ENCODE results near the gene FAM221B.

FAM221B gene, protein sequence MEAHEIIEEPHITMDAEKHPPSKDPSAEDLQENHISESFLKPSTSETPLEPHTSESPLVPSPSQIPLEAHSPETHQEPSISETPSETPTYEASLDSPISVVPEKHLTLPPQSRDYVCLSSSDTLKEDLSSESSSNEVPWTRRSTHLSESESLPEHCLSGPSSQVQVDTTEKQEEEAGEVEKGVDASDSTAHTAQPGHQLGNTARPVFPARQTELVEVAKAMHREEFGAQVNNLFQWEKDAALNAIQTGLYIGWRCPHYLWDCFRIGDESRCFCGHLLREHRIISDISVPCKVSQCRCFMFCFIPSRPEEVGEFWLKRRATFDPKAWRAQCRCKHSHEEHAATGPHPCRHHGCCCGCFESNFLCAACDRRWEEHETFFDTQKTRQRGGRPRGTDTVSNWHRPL

DNA sequence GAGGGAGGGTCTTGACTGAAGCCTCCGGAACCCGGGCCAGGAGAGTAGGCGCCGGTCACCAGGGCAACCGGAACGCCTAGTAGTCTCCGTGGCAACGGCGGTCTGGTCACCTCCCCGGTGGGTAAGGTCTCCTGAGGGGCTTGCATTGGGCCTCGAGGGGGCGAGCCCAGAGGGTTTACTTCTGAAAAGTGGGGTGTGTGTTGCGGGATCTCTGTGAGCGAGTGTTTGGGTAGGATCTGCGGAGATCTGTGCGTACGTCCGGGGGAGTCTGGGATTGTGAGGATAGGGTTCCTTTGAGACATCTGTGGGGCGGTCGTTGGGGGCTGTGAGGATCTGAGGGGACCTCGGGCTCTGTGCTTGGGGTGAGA lies at the start of gene FAM221B:
TSS of gene FAM221B (minus strand) at position 17 of the 368 bp plus-strand sequence. CDS start 2,571 bp downstream, outside the sequence.
- no peak for DNase-seq (ENCODE audit: low read depth)

DNA sequence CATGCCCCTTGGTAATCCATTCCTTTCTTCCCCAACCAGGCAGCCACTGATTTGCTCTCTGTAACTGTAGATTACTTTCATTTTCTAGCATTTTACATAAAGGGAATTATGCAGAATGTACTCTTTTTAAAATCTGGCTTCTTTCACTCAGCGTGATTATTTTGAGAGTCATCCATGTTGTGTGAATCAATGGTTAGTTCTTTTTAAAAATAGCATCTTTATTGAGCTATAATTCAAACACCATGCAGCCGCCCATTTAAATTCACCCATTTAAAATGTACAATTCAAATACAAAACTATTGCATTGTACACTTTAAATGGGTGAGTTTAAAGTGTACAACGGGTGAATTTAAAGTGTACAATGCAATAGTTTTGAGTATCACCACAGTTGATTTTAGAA lies 44.0 kb upstream of the FAM221B start:
- DNase-seq (ENCODE audit: low read depth): no peak

DNA sequence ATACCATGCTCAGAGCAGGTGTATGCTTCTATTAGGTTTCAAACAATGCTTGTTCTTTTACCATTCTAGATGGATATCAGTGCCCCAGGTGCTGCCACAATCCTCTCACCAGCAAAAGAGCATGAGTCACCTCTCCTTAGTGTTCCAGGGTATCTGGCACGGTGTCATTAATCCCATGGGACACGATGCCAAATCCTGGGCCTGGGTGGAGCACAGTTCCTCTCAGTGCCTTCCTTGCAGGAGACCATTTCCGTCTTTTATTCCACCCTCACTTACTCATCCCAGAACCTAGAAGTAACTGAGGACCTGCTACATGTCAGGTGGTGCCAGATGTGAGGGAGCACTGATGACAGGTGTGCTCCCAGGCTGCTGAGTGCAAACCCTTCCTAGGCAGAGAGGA lies 43.0 kb upstream of the FAM221B start:
- no peak for DNase-seq (ENCODE audit: low read depth)

DNA sequence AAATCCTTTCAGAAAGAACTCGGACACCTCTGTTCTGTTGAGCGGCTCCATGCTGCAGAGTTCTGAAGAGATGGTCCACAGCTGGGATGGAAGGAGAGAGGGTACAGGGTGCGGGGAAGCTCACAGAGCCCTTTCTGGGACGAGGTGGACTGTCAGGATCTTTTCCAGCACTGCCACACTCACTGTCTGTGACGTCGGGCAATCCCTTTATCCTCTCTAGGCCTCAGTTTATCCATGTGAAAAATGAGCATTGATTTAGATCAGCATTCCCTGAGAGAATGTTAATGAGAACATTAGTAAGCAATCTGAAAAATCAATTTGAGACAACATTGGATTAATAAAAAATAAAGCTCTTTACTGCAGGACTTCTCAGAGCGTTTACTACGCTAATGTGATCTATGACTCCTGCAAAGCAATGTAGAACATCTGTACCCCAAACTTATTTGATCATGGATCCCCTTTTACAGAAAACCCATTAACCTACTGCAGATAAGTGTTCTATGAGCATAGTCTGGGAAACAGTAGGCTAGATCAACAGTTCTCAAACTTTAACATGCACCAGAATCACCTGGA lies 41.9 kb upstream of the FAM221B start, which contains the start of gene OR13J1:
TSS of gene OR13J1 (minus strand) at position 51 of the 573 bp plus-strand sequence. CDS start at position 51, 0 bp downstream.
- no peak for DNase-seq (ENCODE audit: low read depth)

DNA sequence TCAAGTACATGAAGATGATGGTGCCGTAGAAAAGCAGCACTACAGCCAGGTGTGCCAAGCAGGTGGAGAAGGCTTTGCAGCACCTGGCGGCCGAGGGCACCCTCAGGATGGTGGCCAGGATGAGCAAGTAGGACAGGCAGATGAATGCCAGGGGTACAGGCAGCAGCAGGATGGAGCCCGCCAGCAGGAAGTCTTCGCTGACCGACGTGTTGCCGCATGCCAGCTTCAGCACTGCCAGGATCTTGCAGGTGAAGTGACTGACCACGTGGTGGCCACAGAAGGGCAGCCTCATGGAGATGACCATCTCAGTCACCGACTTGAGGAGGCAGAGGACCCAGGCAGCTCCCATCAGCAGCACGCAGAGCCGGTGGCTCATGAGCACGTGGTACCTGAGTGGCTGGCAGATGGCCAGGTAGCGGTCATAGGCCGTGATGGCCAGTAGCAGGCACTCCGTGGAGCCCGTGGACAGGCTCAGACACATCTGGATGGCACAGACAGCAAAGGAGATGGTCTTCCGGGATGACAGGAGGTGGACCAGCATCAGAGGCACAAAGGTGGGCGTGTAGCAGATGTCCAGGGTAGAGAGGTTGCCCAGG lies 41.2 kb upstream of the FAM221B start:
- DNase-seq (ENCODE audit: low read depth): no peak

DNA sequence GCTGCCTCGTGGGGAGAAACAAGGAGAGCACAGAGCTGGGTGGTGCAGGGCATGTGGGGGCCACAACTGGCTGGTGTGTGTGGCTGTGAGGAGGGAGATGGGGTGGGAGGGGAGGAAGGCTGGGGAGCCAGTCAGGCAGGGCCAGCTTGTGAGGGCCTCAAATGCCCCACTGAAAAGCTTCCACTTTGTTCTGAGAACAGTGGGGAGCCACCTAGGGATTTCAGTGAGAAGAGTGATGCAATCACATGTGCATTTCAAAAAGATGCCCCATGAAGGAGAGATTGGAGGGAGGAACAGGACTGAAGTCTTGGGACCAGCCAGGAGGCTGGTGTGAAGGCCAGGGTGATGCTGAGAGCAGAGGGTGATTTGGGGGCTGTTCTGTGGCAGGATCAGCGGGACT lies 40.4 kb upstream of the FAM221B start:
- DNase-seq (ENCODE audit: low read depth): no peak

DNA sequence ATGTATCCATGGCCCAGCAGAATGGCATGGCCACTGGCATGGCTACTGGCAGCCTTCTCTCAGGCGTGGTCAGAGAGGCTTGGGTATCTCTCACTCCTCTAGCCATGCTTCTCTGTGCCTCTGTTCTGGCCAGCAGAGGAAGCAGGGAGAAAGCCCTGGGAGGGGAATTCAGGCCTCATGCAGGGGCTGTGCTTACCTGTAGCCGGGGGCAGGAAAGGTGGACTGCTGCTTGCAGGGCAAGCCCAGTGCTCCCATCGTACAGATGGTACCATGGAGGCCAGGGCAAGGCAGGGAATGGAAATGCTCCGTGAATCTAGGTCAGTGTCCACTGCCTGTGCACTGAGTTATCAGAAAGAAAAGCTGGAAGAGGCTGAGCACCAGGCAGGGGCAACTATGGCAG lies 39.0 kb upstream of the FAM221B start:
- no peak for DNase-seq (ENCODE audit: low read depth)

DNA sequence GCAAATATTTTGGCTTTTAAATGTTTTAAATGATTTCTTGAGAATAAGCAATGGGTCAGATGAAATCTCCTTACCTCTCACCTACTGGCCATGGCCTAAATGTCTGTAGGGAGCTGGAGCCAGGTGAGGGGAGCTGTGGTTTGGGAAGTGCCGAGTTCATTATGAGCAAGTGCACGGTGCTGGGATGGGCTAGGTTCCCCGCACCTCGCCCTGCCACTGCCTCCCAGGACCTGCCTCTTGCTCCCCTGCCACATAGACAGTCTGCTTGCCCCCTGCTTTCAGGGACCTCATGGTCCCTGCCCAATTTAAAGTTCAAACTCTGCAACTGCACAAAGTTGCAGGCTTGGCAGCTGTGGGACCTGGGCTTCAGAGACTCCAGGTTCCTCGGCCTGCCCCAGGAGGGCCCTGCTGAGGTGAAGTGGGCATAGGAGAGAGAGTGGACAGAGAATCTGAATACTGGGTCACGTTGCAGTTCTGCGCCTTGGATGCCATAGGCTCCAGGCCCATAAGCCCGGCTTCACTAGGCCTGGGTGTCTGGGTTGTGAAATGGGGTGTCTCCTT lies 36.2 kb upstream of the FAM221B start:
- DNase-seq (ENCODE audit: low read depth): no peak

DNA sequence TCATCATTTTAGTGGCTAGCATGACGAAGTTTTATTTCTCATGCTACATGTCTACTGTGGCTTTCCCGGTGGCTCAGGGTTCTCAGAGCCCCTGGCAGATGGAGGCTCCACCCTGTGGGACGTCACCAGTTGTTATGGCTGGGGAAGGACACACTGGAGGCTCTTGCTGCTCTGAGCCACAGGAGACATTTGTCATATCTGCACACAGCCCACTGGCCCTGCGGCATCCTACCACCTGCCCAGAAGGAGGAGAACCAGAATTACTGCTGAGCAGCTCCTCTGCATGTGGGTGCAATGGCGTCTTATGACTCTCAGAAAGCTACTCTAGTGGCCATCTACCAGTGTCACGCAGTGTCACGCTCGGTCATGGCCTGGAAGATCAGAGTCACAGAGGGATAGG lies 35.1 kb upstream of the FAM221B start:
- no peak for DNase-seq (ENCODE audit: low read depth)

DNA sequence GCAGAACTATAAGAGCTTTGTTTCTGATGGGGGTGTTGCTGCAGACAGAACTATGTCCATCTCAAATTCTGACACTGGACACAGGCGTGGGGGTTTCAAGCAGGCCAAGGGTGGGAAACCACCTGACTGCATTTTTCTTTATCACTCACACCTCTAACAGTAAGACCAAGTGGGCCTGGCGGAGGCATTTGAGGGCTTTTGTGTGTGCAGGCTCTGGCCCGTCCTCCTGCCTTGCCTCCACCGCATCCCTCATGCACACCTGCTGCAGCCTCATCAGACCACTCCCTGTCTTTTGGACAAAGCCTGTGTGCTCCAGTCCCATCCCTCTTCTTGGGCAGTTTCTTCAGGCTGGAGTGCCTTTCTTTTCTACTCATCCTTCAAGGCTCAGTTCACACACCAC lies 33.8 kb upstream of the FAM221B start:
- DNase-seq (ENCODE audit: low read depth): no peak

DNA sequence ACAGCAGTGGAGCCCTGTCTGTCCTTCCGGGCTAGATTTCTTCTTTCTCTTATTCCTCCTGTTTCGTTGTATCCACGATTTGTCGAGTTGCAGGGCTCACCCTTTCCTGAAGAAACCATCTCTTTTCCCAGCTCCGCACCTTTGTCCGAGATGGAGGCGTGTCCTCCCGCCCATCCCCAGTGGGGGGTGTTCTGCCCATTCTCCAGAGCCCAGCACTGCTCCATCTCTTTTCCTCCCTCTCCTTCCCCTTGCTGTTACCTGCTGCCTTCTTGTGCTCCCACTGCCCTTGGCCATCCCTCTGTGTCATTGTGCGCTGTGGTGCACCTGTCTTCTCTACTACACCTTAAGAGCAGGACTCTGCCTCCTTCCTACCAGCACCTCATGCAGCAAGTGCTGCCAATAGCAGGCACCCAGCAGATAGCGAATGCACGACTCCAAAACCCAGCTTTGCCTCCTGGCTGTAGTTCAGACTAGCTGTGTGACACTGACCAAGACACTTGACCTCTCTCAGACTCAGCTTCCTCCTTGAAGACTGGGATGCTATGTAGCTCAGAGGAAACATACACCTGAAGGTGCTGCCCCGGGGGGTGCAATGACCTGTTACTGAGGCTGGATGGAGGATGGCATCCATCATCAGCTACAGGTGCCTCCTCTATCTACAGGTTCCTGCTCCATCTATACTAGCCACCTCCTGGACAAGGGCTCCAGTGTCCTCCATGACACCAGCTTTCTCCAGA lies 32.8 kb upstream of the FAM221B start:
- DNase-seq (ENCODE audit: low read depth): no peak

DNA sequence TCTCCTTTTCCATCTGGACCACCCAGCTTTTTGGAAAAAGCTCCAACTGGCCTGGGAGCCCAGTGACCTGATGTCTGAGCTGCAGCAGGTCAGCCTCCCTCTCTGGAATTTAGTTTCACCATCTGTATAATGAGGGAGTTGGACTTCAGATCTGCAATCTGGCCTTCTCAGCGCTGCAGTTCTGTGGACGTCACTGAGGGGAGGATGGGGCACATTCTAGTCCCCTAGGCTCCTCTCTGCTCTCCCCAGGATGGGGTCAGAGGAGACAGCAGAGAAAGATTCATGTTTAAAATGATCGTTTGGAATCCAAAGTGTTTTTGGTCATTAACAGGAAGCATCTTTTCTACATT lies 31.4 kb upstream of the FAM221B start:
- no peak for DNase-seq (ENCODE audit: low read depth)

DNA sequence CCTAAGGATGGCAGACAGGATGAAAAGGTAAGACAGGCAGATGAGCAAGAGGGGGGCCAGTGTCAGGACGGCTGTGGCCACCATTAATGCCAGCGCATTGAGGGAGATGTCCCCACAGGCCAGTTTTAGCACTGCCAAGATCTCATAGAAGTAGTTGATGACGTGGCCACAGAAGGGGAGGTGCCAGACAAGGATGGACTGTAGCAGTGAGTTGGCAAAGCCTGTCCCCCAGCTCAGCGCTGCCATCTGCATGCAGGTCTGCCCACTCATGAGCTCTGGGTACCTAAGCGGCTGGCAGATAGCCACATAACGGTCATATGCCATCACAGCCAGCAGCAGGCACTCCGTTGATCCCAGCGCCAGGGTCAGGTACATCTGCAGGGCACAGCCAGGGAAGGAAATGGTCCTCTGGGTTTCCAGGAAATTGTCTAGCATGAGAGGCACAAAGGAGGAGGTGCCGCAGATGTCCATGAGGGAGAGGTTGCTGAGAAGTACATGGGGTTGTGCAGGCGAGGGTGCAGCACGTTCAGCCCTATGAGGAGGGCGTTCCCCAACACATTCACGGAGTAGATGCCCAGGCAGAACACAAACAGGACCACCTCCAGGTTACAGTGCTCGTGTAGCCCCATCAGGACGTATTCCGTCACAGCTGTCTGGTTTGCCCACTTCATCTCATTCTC lies 30.9 kb upstream of the FAM221B start:
- DNase-seq (ENCODE audit: low read depth): no peak

DNA sequence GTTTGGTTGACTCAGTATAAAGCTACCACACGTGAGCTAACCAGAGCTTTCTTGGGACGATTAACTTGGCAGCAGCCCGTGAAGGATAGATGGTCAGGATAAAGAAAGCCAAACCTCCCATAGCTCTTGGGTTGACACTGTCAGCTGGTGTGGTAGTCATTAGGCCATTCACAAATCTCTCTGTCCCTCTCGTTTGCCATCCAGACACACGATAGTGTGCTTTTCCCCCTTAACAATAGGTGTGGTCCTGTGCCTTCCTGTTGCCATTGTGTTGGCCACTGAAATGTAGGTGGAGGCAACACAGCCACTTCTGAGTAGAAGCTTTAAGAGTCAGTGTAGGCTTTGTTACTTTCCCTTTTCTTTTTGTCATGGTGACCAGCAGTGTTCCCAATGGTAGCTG lies 29.9 kb upstream of the FAM221B start:
- no peak for DNase-seq (ENCODE audit: low read depth)

DNA sequence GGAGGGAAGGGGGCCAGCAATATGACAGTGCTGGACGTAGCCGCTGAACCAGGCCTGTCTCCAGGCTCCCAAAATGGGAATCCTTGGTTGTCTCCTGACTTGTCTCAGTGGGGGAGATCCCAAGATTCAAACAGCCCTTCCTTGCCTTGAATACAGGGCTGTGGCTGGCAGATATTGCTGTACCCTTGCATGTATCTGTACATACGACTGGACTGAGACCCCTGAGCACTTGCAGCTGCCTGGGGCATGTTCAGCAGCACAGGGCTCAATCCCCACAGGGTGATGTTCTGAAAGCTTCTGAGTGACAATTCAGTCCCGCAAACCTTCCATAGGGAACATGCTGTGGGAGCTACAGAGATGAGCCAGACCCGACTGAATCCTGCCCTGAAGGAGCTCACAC lies 28.4 kb upstream of the FAM221B start:
- no peak for DNase-seq (ENCODE audit: low read depth)

DNA sequence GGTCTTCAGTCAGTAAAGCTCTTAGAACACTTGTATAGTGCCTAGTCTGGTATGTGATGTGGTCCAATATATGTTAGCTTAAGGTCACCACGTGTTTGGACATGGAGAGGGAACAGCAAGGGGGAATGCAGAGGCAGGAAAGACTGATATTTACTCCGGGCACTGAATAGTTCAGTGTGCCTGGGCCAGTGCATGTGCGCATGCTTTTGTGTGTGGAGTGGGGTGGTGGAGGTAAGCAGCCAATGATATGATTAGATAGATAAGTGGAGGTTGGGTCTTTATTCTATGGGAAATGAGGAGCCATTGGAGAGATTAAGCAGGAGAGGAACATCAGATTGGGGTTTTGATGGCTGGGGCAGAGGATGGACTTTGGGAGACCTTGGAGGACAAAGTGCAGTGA lies 27.7 kb upstream of the FAM221B start:
- no peak for DNase-seq (ENCODE audit: low read depth)

DNA sequence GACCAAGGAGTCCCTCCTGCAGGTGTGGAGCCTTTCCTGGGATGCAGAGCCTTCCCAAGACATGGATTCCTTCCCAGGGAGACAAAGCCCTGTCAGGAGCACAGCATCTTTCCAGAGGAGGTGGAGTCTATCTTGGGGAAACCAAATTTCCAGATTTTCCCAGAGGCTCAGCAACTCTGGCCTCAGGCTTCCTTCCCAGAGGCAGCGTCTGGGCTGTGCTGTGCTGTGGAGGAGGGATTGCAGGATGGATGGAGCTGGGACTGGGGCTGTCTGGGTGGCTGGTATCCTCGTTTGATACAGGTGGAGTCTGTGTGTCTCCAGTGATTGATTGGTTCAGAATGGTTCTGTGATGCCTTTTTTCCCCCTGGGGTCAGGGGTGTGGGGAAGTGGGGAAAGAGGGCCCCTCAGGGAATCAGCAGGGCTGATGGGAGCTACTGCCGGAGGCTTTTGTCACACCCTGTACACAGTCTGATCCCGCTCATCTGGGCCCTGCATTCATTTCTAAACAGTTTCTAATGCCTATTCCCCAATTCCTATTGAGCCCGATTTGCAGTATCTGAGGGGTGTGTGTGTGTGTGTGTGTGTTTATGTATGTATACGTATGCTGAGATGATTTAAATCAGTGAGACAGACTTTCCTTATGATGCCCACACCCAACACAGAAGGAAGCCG lies 25.7 kb upstream of the FAM221B start:
- no peak for DNase-seq (ENCODE audit: low read depth)

DNA sequence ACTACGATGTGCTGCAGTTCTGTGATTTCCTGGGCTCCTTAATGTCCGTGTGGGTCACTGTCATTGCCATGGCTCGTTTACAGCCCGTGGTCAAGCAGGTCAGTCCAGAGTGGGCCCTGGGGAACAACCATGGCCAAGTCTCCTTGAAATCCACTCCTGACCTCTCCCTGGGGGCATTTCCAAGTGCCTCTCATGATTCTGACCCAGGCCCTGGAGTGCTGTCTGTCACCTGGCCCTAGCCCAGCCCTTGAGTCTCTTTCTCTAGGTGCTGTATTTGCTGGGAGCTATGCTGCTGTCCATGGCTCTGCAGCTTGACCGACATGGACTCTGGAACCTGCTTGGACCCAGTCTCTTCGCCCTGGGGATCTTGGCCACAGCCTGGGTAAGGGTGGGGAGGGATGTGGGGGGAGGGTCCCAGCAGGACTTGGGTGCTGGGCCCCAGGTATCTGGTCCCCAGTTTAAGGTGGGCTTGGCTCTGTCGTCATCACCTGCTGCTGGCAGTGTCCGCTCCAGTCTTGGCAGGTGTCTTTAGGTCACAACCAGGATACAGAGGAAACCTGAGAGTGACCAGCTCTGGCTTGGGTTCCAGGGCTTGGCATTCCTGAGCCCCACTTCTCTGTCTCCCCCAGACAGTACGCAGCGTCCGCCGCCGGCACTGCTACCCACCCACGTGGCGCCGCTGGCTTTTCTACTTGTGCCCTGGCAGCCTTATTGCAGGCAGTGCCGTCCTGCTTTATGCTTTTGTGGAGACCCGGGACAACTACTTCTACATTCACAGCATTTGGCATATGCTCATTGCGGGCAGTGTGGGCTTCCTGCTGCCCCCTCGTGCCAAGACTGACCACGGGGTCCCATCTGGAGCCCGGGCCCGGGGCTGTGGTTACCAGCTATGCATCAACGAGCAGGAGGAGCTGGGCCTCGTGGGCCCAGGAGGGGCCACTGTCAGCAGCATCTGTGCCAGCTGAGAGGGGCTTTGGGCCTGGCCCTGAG lies 24.6 kb upstream of the FAM221B start:
- no peak for DNase-seq (ENCODE audit: low read depth)

DNA sequence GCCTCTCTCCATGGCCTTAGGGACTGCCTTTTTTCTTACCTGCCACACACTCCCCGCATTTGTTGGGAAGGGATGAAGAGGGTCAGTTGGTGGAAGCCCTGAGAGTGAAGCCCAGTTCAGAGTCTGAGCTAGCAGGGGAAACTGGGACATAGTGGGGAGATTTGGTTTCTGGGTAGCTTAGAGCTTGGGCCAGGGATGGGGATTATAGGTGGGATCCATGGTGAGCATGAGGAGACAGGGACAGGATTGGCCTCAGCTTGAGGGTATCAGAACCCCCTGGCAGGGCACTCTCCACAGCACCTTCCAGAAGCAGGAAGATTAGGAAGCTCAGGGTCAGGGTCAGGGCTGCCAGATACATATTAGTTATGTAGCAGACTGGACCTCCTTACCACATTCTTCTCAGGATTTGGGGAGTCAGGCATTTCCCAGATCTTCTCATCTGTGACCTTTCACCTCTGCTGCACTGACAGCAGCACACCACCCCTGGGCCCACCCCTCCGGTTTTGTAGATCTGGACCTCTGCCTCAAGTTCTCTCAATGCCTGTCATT lies 23.8 kb upstream of the FAM221B start:
- DNase-seq (ENCODE audit: low read depth): no peak
